ENCODE measurements around the gene HTR4. TPM values are rescaled to one million over a fixed set of nuclear protein-coding genes. Genes with fewer than 3 reads are reported as not detected.

Gene HTR4
- total RNA-seq, 2 donors from 2014 or later: not detected

GRCh38 chr5:148443998-148444397 is 210.3 kb downstream of the HTR4 start:
- Mint-ChIP-seq H3K9me3 (no peaks in the 10 kb centered on the region), H3K27me3 (no peaks in the 10 kb centered on the region)

GRCh38 chr5:148443241-148443640 is 211.1 kb downstream of the HTR4 start:
- no peaks in the 10 kb centered on the region for H3K9me3 Mint-ChIP-seq
- no peak overlapping the region for H3K27ac Mint-ChIP-seq
- no peak overlapping the region for H3K4me3 Mint-ChIP-seq
- no peaks in the 10 kb centered on the region for H3K27me3 Mint-ChIP-seq
- peaks cover 60% of the 10 kb centered on the region for H3K36me3 Mint-ChIP-seq (ENCODE audit: low read depth)
- H3K4me1 Mint-ChIP-seq: no peaks in the 10 kb centered on the region
- no peak for ATAC-seq (replicated peaks)

More at GRCh38 chr5:148443998-148444397, 210.3 kb downstream of the HTR4 start:
- Mint-ChIP-seq H3K4me1 (no peaks in the 10 kb centered on the region), H3K27ac (no peak overlapping the region), H3K4me3 (no peak overlapping the region), H3K36me3 (ENCODE audit: low read depth) (peaks cover 53% of the 10 kb centered on the region)
- ATAC-seq (replicated peaks): peak; percentile 59

- peak overlapping the region; percentile 25 for H3K27ac Mint-ChIP-seq
- no peak for ATAC-seq (replicated peaks)
- no peaks in the 10 kb centered on the region for H3K4me1 Mint-ChIP-seq
- H3K9me3 Mint-ChIP-seq: no peaks in the 10 kb centered on the region
- H3K27me3 Mint-ChIP-seq: no peaks in the 10 kb centered on the region
- peaks cover 99% of the 10 kb centered on the region for H3K36me3 Mint-ChIP-seq (ENCODE audit: low read depth)
- no peak overlapping the region for H3K4me3 Mint-ChIP-seq
Observed at GRCh38 chr5:148438933-148439332, 215.4 kb downstream of the HTR4 start.

GRCh38 chr5:148437249-148437648 is 217.1 kb downstream of the HTR4 start:
- H3K27me3 Mint-ChIP-seq: no peaks in the 10 kb centered on the region
- no peaks in the 10 kb centered on the region for H3K4me1 Mint-ChIP-seq
- H3K27ac Mint-ChIP-seq: no peak overlapping the region

GRCh38 chr5:148436029-148436428 is 218.3 kb downstream of the HTR4 start:
- peaks cover 99% of the 10 kb centered on the region for H3K36me3 Mint-ChIP-seq (ENCODE audit: low read depth)
- no peaks in the 10 kb centered on the region for H3K4me1 Mint-ChIP-seq
- no peaks in the 10 kb centered on the region for H3K27me3 Mint-ChIP-seq
- no peaks in the 10 kb centered on the region for H3K9me3 Mint-ChIP-seq
- H3K27ac Mint-ChIP-seq: no peak overlapping the region
- no peak for ATAC-seq (replicated peaks)
- H3K4me3 Mint-ChIP-seq: no peak overlapping the region

More at GRCh38 chr5:148437249-148437648, 217.1 kb downstream of the HTR4 start:
- Mint-ChIP-seq H3K36me3 (ENCODE audit: low read depth) (peaks cover 99% of the 10 kb centered on the region), H3K9me3 (no peaks in the 10 kb centered on the region), H3K4me3 (no peak overlapping the region)
- ATAC-seq (replicated peaks): no peak

- no peak for ATAC-seq (replicated peaks)
- H3K4me3 Mint-ChIP-seq: no peak overlapping the region
- H3K4me1 Mint-ChIP-seq: peaks cover 6% of the 10 kb centered on the region
- H3K36me3 Mint-ChIP-seq (ENCODE audit: low read depth): peaks cover 96% of the 10 kb centered on the region
- H3K27me3 Mint-ChIP-seq: no peaks in the 10 kb centered on the region
- no peaks in the 10 kb centered on the region for H3K9me3 Mint-ChIP-seq
- no peak overlapping the region for H3K27ac Mint-ChIP-seq
Observed at GRCh38 chr5:148433826-148434225, 220.5 kb downstream of the HTR4 start.

Other genes with a start within 250 kb of the HTR4 start
- 1 to 10 TPM in 1 of 2 donors, under 1 TPM in 1; 0.74 to 1.1 TPM for gene ADRB2, start 172.1 kb upstream of the HTR4 start, total RNA-seq

Measured in activated T-helper 17 cell treated with anti-CD3 and anti-CD28 coated beads, Interleukin-2, amount 50 U/mL, for 72 hours (primary cell).